WTC11 (cell line): ENCODE measurements around the gene EIF2B4. TPM values are rescaled to one million over a fixed set of nuclear protein-coding genes. Genes with fewer than 3 reads are reported as not detected.
A peak's percentile ranks its signal among the peaks of the same experiment; 100 is the strongest.

ENCODE experiments used
- ATAC-seq: fragments of 200-7000 bp; cut with Tn5 transposase; 2 replicates; pipeline ENCODE4 v1.10.0; 2021; ENCODE audit warnings: mild to moderate bottlenecking, moderate library complexity
- CTCF ChIA-PET: fragments of 300-600 bp; sonication (Branson Sonifier 250); formaldehyde crosslinking; loops from one replicate; lab custom pipeline; 2021; ENCODE audit warnings: antibody characterized with exemption; lab: Charles Lee
- POLR2A ChIA-PET: fragments of 350-600 bp; sonication (Branson Sonifier 250); formaldehyde crosslinking; loops from one replicate; lab custom pipeline; 2021; ENCODE audit warnings: antibody characterized with exemption; lab: Charles Lee
- DNase-seq: peaks from one replicate; pipeline ENCODE4 v3.0.0; 2021; ENCODE audit warnings: low spot score
- H3K27ac Mint-ChIP-seq: 2 replicates; pipeline ENCODE4 v1.8.0; 2021; ENCODE audit warnings: mixed read lengths
- H3K27me3 Mint-ChIP-seq: 2 replicates; pipeline ENCODE4 v1.8.0; 2021; ENCODE audit warnings: low read depth, mild to moderate bottlenecking, moderate library complexity, mixed read lengths
- H3K36me3 Mint-ChIP-seq: 2 replicates; pipeline ENCODE4 v1.8.0; 2021; ENCODE audit warnings: mixed read lengths
- H3K4me1 Mint-ChIP-seq: 2 replicates; pipeline ENCODE4 v1.8.0; 2022; ENCODE audit warnings: mixed read lengths
- H3K4me3 Mint-ChIP-seq: 2 replicates; pipeline ENCODE4 v1.8.0; 2021; ENCODE audit warnings: mild to moderate bottlenecking, moderate library complexity, mixed read lengths
- H3K9me3 Mint-ChIP-seq: 2 replicates; pipeline ENCODE4 v1.8.0; 2021; ENCODE audit warnings: mixed read lengths
- ATF3 ChIP-seq: sonication (generic); formaldehyde crosslinking; conservative IDR thresholded peaks from 2 replicates; pipeline ENCODE4 v1.8.1; 2022; ENCODE audit warnings: mild to moderate bottlenecking, missing genetic modification reagents
- ATF6 ChIP-seq: sonication (generic); formaldehyde crosslinking; IDR thresholded peaks from 2 replicates; pipeline ENCODE4 v1.8.1; 2023; ENCODE audit warnings: mild to moderate bottlenecking, missing genetic modification reagents
- CBFB ChIP-seq: sonication (generic); formaldehyde crosslinking; IDR thresholded peaks from 2 replicates; pipeline ENCODE4 v1.8.1; 2022; ENCODE audit warnings: mild to moderate bottlenecking, low read depth, missing genetic modification reagents
- CTCF ChIP-seq: fragments of 200-600 bp; IDR thresholded peaks from 2 replicates; pipeline ENCODE4 v1.8.0; 2022; ENCODE audit warnings: antibody characterized with exemption
- FOXK1 ChIP-seq: sonication (generic); formaldehyde crosslinking; IDR thresholded peaks from 2 replicates; pipeline ENCODE4 v1.8.0; 2022; ENCODE audit warnings: mild to moderate bottlenecking, moderate library complexity, missing genetic modification reagents
- KAT7 ChIP-seq: sonication (generic); formaldehyde crosslinking; IDR thresholded peaks from 2 replicates; pipeline ENCODE4 v1.8.1; 2023; ENCODE audit warnings: missing genetic modification reagents, mild to moderate bottlenecking, borderline replicate concordance
- MLX ChIP-seq: sonication (generic); formaldehyde crosslinking; IDR thresholded peaks from 2 replicates; pipeline ENCODE4 v1.8.1; 2023; ENCODE audit warnings: mild to moderate bottlenecking, missing genetic modification reagents, moderate library complexity
- MYBL2 ChIP-seq: sonication (generic); formaldehyde crosslinking; IDR thresholded peaks from 2 replicates; pipeline ENCODE4 v1.8.1; 2023; ENCODE audit warnings: mild to moderate bottlenecking, moderate library complexity, missing genetic modification reagents
- NR3C1 ChIP-seq: sonication (generic); formaldehyde crosslinking; conservative IDR thresholded peaks from 2 replicates; pipeline ENCODE4 v1.8.1; 2023; ENCODE audit warnings: low read depth, mild to moderate bottlenecking, missing genetic modification reagents
- PREB ChIP-seq: sonication (generic); formaldehyde crosslinking; IDR thresholded peaks from 2 replicates; pipeline ENCODE4 v1.8.1; 2022; ENCODE audit warnings: mild to moderate bottlenecking, missing genetic modification reagents, moderate library complexity, borderline replicate concordance
- RORB ChIP-seq: fragments of 250-450 bp; sonication (Bioruptor Pico); IDR thresholded peaks from 2 replicates; pipeline ENCODE4 v1.9.0; 2021; ENCODE audit warnings: mild to moderate bottlenecking
- SOX15 ChIP-seq: fragments of 250-450 bp; sonication (Bioruptor Pico); IDR thresholded peaks from 2 replicates; pipeline ENCODE4 v1.9.0; 2021; ENCODE audit warnings: mild to moderate bottlenecking
- TEAD1 ChIP-seq: sonication (generic); formaldehyde crosslinking; IDR thresholded peaks from 2 replicates; pipeline ENCODE4 v1.8.0; 2022; ENCODE audit warnings: mild to moderate bottlenecking, missing genetic modification reagents
- USF1 ChIP-seq: sonication (generic); formaldehyde crosslinking; IDR thresholded peaks from 2 replicates; pipeline ENCODE4 v1.8.0; 2022; ENCODE audit warnings: mild to moderate bottlenecking, missing genetic modification reagents
- ZBTB43 ChIP-seq: sonication (generic); formaldehyde crosslinking; IDR thresholded peaks from 2 replicates; pipeline ENCODE4 v1.8.1; 2023; ENCODE audit warnings: mild to moderate bottlenecking, missing genetic modification reagents
- ZNF121 ChIP-seq: sonication (generic); formaldehyde crosslinking; IDR thresholded peaks from 2 replicates; pipeline ENCODE4 v1.8.0; 2023; ENCODE audit warnings: missing genetic modification reagents
- ZNF263 ChIP-seq: sonication (generic); formaldehyde crosslinking; IDR thresholded peaks from 2 replicates; pipeline ENCODE4 v1.8.1; 2022; ENCODE audit warnings: low read depth, mild to moderate bottlenecking, moderate library complexity, missing genetic modification reagents
- ZNF281 ChIP-seq: sonication (generic); formaldehyde crosslinking; IDR thresholded peaks from 2 replicates; pipeline ENCODE4 v1.8.0; 2023; ENCODE audit warnings: mild to moderate bottlenecking, missing genetic modification reagents
- total RNA-seq: library from RNA; stranded (reverse); gene quantifications from 3 replicates; pipeline ENCODE4 v1.2.3, GENCODE V29; 2021

EIF2B4 gene
- total RNA-seq, 1 experiment from 2014 or later, result 49.1 TPM

- ChIA-PET POLR2A (interaction anchor here (0.6 kb wide), 1 partner anchor 12 kb away, joined by 3 read pairs; the partner anchor contains the start of gene EIF2B4), CTCF (interaction anchor here (3.1 kb wide), 1 partner anchor 12 kb away, joined by 15 read pairs; the partner anchor contains the start of gene EIF2B4)
- DNase-seq, result no peak
- no peak for ATAC-seq
- peaks cover 58% of the 10 kb centered on the region for H3K36me3 Mint-ChIP-seq
- TF ChIP-seq ZNF281 (no peak), SOX15 (CRISPR knock-in tag) (no peak)
- H3K4me1 Mint-ChIP-seq, result peaks cover 20% of the 10 kb centered on the region
- H3K27me3 Mint-ChIP-seq, result no peaks in the 10 kb centered on the region; the same call in 1 of the 2 replicates
- H3K9me3 Mint-ChIP-seq, result no peaks in the 10 kb centered on the region
- H3K4me3 Mint-ChIP-seq, result peak overlapping the region; percentile 94
- peak overlapping the region; percentile 100 for H3K27ac Mint-ChIP-seq
These were observed 11.5 kb upstream of the EIF2B4 start for GRCh38 chr2:27381577-27382181.

GRCh38 chr2:27380626-27381545 lies 10.7 kb upstream of the EIF2B4 start, which contains the start of gene ZNF513:
Gene ZNF513 (minus strand): TSS chr2:27380734. CDS start chr2:27380526, 208 bp downstream.
- peak within 1 kb of the TSS; percentile 94 for H3K4me3 Mint-ChIP-seq
- ATAC-seq, result peak; percentile 89
- DNase-seq, result peak; percentile 96
- H3K4me1 Mint-ChIP-seq, result peaks cover 20% of the 10 kb centered on the region
- peaks cover 63% of the 10 kb centered on the region for H3K36me3 Mint-ChIP-seq
- H3K27me3 Mint-ChIP-seq, result no peaks in the 10 kb centered on the region; the same call in 1 of the 2 replicates
- peak within 1 kb of the TSS; percentile 100 for H3K27ac Mint-ChIP-seq
- ChIA-PET POLR2A (interaction anchor here (0.6 to 1.5 kb wide), 7 partner anchors 10 to 248 kb away, joined by 3 to 9 read pairs (median 3); partner anchors contain the start of genes CCDC121, EIF2B4, GPN1 and GTF3C2), CTCF (interaction anchor here (0.6 to 3.1 kb wide), 7 partner anchors 9 to 302 kb away, joined by 3 to 15 read pairs (median 5); partner anchors contain the start of genes EIF2B4, GTF3C2 and PPM1G)
- H3K9me3 Mint-ChIP-seq, result no peaks in the 10 kb centered on the region
- TF ChIP-seq ZBTB43 (CRISPR knock-in tag), result no peak
- TF ChIP-seq MLX (CRISPR knock-in tag), result no peak
- no peak for TF ChIP-seq RORB (CRISPR knock-in tag)
- peak; percentile 73 for TF ChIP-seq FOXK1 (CRISPR knock-in tag)
- no peak for TF ChIP-seq SOX15 (CRISPR knock-in tag)
- TF ChIP-seq ZNF121, result no peak
- 0 out of 2 replicates have a peak, but pooled peaks have one; percentile 64 for TF ChIP-seq MYBL2 (CRISPR knock-in tag)
- TF ChIP-seq KAT7 (CRISPR knock-in tag), result 0 out of 2 replicates have a peak, but pooled peaks have one; percentile 50
- TF ChIP-seq ZNF263 (CRISPR knock-in tag), result no peak
- no peak; the same call in 1 of the 2 replicates for TF ChIP-seq CBFB (CRISPR knock-in tag)
- TF ChIP-seq CTCF, result no peak
- TF ChIP-seq ATF6 (CRISPR knock-in tag), result no peak
- TF ChIP-seq NR3C1 (CRISPR knock-in tag), result no peak
- no peak for TF ChIP-seq USF1 (CRISPR knock-in tag)
- no peak for TF ChIP-seq ATF3 (CRISPR knock-in tag)
- TF ChIP-seq PREB (CRISPR knock-in tag), result no peak
- peak; percentile 70; the same call in 1 of the 2 replicates for TF ChIP-seq TEAD1 (CRISPR knock-in tag)
